Left ventricle myocardium inferior (tissue), 1 donor: ENCODE results near the gene NUP205. TPM values are rescaled to one million over a fixed set of nuclear protein-coding genes. Genes with fewer than 3 reads are reported as not detected.

ENCODE experiments used
- DNase-seq: peaks from one replicate; pipeline ENCODE4 v3.0.0-alpha.2; 2020
- H3K27ac ChIP-seq: fragments of 200-600 bp; replicated peaks from 2 replicates; pipeline ENCODE4 v1.8.0; 2021
- H3K27me3 ChIP-seq: fragments of 200-600 bp; 2 replicates; pipeline ENCODE4 v1.8.0; 2021; ENCODE audit warnings: low read depth
- H3K36me3 ChIP-seq: fragments of 200-600 bp; 2 replicates; pipeline ENCODE4 v1.8.0; 2021
- H3K4me1 ChIP-seq: fragments of 200-600 bp; 2 replicates; pipeline ENCODE4 v1.8.0; 2021
- H3K4me3 ChIP-seq: fragments of 200-600 bp; 2 replicates; pipeline ENCODE4 v1.8.0; 2021; ENCODE audit warnings: mild to moderate bottlenecking, moderate library complexity
- H3K9me3 ChIP-seq: fragments of 200-600 bp; replicated peaks from 2 replicates; pipeline ENCODE4 v1.8.0; 2021
- intact Hi-C: fragments of 100-400 bp; cut with micrococcal nuclease; formaldehyde crosslinking; loops from one replicate; pipeline ENCODE4 v1.11.0; 2022
- total RNA-seq: library from RNA; stranded (reverse); fragmentation: NEBNext Ultra II Directional; extraction: Animal tissue kit (Norgen Biotek cat#: 25700); gene quantifications from one replicate; pipeline ENCODE4 v1.2.1, GENCODE V29; 2021
- TF ChIP-seq, protein P1 (sequence below): fragments of 200-600 bp; IDR thresholded peaks from 2 replicates; pipeline ENCODE4 v1.8.0; 2021; ENCODE audit warnings: antibody characterized with exemption, mild to moderate bottlenecking, borderline replicate concordance
- donor health status: DM: no; HTN: yes; CAD: no; lungs with severe emphysema.

Gene NUP205
- total RNA-seq, 1 donor from 2014 or later: 14.3 TPM

DNA sequence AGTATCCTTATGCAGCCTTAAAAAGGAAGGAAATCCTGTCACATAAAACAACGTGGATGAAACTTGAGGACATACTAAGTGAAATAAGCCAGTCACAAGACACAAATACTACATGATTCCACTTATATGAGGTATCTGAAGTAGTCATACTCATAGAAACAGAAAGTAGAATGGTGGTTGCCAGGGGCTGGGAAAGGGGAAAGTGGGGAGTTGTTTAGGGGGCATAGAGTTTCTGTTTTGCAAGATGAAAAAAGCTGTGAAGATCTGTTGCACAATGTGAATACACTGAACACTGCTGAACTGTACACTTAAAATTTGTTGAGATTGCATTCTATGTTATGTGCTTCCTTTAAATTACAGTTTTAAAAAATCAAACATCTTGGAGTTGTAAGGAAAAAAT is 2.9 kb downstream of the NUP205 start:
- TF ChIP-seq, protein P1, sequence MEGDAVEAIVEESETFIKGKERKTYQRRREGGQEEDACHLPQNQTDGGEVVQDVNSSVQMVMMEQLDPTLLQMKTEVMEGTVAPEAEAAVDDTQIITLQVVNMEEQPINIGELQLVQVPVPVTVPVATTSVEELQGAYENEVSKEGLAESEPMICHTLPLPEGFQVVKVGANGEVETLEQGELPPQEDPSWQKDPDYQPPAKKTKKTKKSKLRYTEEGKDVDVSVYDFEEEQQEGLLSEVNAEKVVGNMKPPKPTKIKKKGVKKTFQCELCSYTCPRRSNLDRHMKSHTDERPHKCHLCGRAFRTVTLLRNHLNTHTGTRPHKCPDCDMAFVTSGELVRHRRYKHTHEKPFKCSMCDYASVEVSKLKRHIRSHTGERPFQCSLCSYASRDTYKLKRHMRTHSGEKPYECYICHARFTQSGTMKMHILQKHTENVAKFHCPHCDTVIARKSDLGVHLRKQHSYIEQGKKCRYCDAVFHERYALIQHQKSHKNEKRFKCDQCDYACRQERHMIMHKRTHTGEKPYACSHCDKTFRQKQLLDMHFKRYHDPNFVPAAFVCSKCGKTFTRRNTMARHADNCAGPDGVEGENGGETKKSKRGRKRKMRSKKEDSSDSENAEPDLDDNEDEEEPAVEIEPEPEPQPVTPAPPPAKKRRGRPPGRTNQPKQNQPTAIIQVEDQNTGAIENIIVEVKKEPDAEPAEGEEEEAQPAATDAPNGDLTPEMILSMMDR: no peak
- Histone ChIP-seq H3K4me1 (peaks cover 32% of the 10 kb centered on the region), H3K27ac (no peak overlapping the region), H3K36me3 (no peaks in the 10 kb centered on the region), H3K9me3 (no peaks in the 10 kb centered on the region), H3K4me3 (no peak overlapping the region), H3K27me3 (no peaks in the 10 kb centered on the region)
- intact Hi-C loops: no loop called here
- no peak for DNase-seq

DNA sequence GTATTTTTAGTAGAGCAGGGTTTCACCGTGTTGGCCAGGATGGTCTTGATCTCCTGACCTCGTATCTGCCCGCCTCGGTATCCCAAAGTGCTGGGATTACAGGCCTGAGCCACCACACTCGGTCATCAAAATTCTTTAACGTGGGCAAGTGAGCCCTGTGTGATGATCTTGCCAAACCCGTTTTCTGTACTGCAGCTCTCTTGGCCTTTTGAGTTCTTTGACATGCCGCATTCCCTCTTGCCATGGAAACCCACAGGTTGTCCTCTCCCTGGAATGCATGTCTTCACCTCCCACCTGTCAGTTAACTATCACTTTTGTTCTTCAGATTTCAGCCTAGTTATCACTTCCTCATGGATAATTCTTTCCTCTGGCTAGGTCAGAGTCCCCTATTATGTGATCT is 5.0 kb downstream of the NUP205 start:
- intact Hi-C loops: no loop called here
- peaks cover 31% of the 10 kb centered on the region for H3K4me1 ChIP-seq
- TF ChIP-seq, protein P1: no peak
- no peaks in the 10 kb centered on the region for H3K36me3 ChIP-seq
- no peak overlapping the region for H3K27ac ChIP-seq
- no peak overlapping the region for H3K4me3 ChIP-seq
- H3K9me3 ChIP-seq: no peaks in the 10 kb centered on the region
- no peak for DNase-seq
- H3K27me3 ChIP-seq: no peaks in the 10 kb centered on the region

DNA sequence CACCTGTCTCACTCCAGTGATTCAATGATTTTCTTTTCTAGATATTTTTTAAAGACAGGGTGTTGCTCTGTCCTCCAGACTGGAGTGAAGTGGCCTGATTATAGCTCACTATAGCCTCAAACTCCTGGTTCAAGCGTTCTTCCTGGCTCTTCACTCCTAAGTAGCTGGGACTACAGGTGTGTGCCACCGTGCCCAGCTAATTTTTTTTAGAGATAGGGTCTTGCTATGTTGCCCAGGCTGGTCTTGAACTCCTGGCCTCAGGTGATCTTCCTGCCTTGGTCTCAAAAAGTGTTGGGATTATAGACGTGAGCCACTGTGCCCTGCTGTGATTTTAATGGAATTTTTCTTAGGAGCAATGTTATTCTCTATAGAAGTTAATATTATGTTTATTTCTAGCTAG is 14.1 kb downstream of the NUP205 start:
- H3K27ac ChIP-seq: no peak overlapping the region
- TF ChIP-seq, protein P1: no peak
- no peak for DNase-seq
- H3K4me3 ChIP-seq: no peak overlapping the region
- H3K36me3 ChIP-seq: peaks cover 52% of the 10 kb centered on the region
- no peaks in the 10 kb centered on the region for H3K27me3 ChIP-seq
- intact Hi-C loops: no loop called here
- peaks cover 4% of the 10 kb centered on the region for H3K4me1 ChIP-seq
- H3K9me3 ChIP-seq: no peaks in the 10 kb centered on the region

DNA sequence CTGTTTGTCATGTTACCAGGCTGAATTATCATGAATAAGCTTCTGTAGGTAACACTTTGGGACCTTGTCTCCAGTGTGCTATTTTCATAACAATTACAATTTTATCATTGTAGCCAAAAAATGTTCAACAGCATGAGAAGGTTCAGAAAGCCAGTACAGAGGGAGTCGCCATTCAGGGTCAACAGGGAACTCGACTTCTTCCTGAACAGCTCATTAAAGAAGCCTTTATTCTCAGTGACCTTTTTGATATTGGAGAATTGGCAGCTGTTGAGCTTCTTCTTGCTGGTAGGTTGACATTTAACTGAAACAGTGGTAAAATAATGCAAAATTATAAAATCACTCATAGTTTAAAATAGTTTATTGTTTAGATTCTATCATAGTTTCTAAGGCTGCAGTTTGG is 15.8 kb downstream of the NUP205 start:
- no peaks in the 10 kb centered on the region for H3K9me3 ChIP-seq
- intact Hi-C loops: no loop called here
- TF ChIP-seq, protein P1: no peak
- peaks cover 4% of the 10 kb centered on the region for H3K4me1 ChIP-seq
- H3K27ac ChIP-seq: no peak overlapping the region
- DNase-seq: no peak
- H3K27me3 ChIP-seq: no peaks in the 10 kb centered on the region
- no peak overlapping the region for H3K4me3 ChIP-seq
- peaks cover 69% of the 10 kb centered on the region for H3K36me3 ChIP-seq

DNA sequence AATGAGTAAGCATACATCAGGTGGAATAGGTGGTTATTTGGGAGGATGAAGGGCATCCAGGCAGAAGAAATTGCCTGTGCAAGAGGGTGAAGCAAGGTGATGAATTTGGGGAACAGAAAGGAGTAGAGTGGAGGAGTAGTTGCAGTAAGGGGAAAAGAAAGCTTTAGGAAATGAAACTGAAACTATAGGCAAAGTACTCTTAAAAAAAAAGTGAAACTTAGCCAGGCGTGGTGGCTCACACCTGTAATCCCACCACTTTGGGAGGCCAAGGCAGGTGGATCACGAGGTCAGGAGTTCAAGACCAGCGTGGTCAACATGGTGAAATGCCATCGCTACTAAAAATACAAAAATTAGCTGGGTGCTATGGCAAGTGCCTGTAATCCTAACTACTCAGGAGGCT is 17.6 kb downstream of the NUP205 start:
- no peak overlapping the region for H3K4me3 ChIP-seq
- H3K9me3 ChIP-seq: no peaks in the 10 kb centered on the region
- H3K36me3 ChIP-seq: peaks cover 86% of the 10 kb centered on the region
- H3K4me1 ChIP-seq: peaks cover 4% of the 10 kb centered on the region
- intact Hi-C loops: no loop called here
- no peak overlapping the region for H3K27ac ChIP-seq
- H3K27me3 ChIP-seq: no peaks in the 10 kb centered on the region
- no peak for DNase-seq
- TF ChIP-seq, protein P1: no peak

DNA sequence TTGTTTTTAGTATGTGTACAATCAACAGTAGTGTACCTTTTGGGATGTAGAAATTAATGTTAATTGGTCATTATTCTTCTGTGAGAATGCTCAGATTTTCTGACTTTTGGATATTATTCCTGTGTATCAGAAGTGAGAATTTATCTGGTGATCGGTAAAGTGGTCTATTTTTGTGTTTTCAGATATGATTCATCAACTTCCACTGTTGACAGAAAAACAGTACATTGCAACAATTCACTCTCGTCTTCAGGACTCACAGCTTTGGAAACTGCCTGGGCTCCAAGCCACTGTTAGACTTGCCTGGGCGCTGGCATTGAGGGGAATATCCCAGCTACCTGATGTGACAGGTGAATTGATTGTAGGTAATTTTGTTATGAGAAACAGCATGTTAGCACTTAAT is 20.9 kb downstream of the NUP205 start:
- Histone ChIP-seq H3K9me3 (no peaks in the 10 kb centered on the region), H3K36me3 (peaks cover 99% of the 10 kb centered on the region), H3K27me3 (no peaks in the 10 kb centered on the region), H3K4me3 (no peak overlapping the region), H3K27ac (no peak overlapping the region), H3K4me1 (peaks cover under 1% of the 10 kb centered on the region)
- intact Hi-C loops: no loop called here
- TF ChIP-seq, protein P1: no peak
- DNase-seq: no peak
